ENCODE results near the gene OSCAR. TPM values are rescaled to one million over a fixed set of nuclear protein-coding genes. Genes with fewer than 3 reads are reported as not detected.

OSCAR gene
- total and polyA plus RNA-seq, 2 of the 13 experiments (the other 11 are each of a cell fraction or from before 2014, with no cell fraction given), result 1.9 TPM; not detected in 1

- TF ChIP-seq TFDP1 (CRISPR knock-in tag; IDR thresholded peaks at IDR 0.05; ENCODE audit: borderline replicate concordance) (peak; percentile 57; the same call in 1 of the 2 replicates), GPBP1L1 (CRISPR knock-in tag; IDR thresholded peaks at IDR 0.05) (no peak), CREM (IDR thresholded peaks at IDR 0.05) (peak; percentile 98), CREM (CRISPR knock-in tag; IDR thresholded peaks at IDR 0.05) (no peak), BRD4 (CRISPR knock-in tag; IDR thresholded peaks at IDR 0.05) (no peak), HNRNPUL1 (IDR thresholded peaks at IDR 0.05; ENCODE audit: low read depth, low read length) (no peak), ZNF615 (CRISPR knock-in tag; IDR thresholded peaks at IDR 0.05; ENCODE audit: borderline replicate concordance) (no peak), AFF4 (CRISPR knock-in tag; IDR thresholded peaks at IDR 0.05) (no peak), MXD4 (CRISPR knock-in tag; IDR thresholded peaks at IDR 0.05) (peak; percentile 85), ZNF772 (CRISPR knock-in tag; IDR thresholded peaks at IDR 0.05) (no peak; the same call in 1 of the 2 replicates), NAIF1 (CRISPR knock-in tag; IDR thresholded peaks at IDR 0.05; ENCODE audit: borderline replicate concordance) (no peak), GZF1 (CRISPR knock-in tag; IDR thresholded peaks at IDR 0.05) (no peak), ATF2 (CRISPR knock-in tag; IDR thresholded peaks at IDR 0.05) (peak; percentile 74; the same call in 1 of the 2 replicates), EED (CRISPR knock-in tag; IDR thresholded peaks at IDR 0.05) (no peak), ZSCAN9 (CRISPR knock-in tag; IDR thresholded peaks at IDR 0.05; ENCODE audit: borderline replicate concordance) (peak; percentile 71; the same call in 1 of the 2 replicates), NR2F2 (IDR thresholded peaks at IDR 0.05; ENCODE audit: borderline replicate concordance, low read depth) (no peak; the same call in 1 of the 2 replicates), PHB2 (IDR thresholded peaks at IDR 0.05; ENCODE audit: partially characterized antibody) (no peak), ZNF672 (CRISPR knock-in tag; IDR thresholded peaks at IDR 0.05) (no peak), ZNF550 (CRISPR knock-in tag; IDR thresholded peaks at IDR 0.05; ENCODE audit: borderline replicate concordance) (no peak), PLRG1 (conservative IDR thresholded peaks at IDR 0.05) (no peak), ZNF24 (IDR thresholded peaks at IDR 0.05) (no peak; the same call in 1 of the 2 replicates), ZNF101 (CRISPR knock-in tag; IDR thresholded peaks at IDR 0.05; ENCODE audit: borderline replicate concordance, low read depth) (no peak), ZSCAN30 (CRISPR knock-in tag; IDR thresholded peaks at IDR 0.05) (no peak), ETV6 (CRISPR knock-in tag; conservative IDR thresholded peaks at IDR 0.05) (no peak), RBM22 (optimal IDR thresholded peaks at IDR 0.05; ENCODE audit: low read length) (no peak)
Observed at GRCh38 chr19:54102421-54103169, 2.0 kb upstream of the OSCAR start, which contains the start of gene NDUFA3 (continued).
